Measurements from ENCODE around the gene SART3. TPM values are rescaled to one million over a fixed set of nuclear protein-coding genes. Genes with fewer than 3 reads are reported as not detected.

SART3 gene
- total RNA-seq, 1 donor from 2014 or later, result 40.3 TPM

DNA sequence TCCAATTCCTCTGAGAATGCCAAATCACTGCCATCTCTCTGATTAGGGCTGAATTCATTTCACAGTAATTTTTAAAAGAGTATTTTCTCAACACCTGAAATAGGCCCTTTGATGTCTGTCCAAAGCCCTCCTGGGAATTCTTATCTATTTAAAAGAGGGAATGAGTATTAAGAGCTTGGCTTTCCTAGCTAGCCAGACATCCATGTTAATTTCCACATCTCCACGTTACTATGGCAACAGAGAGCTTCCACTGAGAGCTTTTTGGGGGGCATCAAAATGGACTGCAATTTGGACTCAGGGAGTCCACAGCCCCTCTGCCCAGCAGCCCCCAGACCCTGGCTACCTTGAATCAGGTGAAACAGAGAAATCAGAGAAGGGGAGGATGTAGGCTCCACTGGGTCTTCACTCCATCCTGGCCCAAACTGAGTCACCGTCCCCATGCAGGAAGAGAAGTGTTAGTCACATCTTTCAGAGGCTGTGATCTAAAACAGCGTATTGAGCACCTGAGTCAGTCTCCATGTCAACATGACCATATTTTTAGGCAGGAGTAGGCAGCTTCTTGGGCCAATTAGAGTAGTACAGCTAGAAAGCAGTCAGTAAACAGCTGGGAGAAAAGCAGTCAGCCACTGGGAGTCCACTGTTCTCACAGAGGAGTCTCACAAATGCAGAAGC is 52.9 kb downstream of the SART3 start:
- TF ChIP-seq, protein P1, sequence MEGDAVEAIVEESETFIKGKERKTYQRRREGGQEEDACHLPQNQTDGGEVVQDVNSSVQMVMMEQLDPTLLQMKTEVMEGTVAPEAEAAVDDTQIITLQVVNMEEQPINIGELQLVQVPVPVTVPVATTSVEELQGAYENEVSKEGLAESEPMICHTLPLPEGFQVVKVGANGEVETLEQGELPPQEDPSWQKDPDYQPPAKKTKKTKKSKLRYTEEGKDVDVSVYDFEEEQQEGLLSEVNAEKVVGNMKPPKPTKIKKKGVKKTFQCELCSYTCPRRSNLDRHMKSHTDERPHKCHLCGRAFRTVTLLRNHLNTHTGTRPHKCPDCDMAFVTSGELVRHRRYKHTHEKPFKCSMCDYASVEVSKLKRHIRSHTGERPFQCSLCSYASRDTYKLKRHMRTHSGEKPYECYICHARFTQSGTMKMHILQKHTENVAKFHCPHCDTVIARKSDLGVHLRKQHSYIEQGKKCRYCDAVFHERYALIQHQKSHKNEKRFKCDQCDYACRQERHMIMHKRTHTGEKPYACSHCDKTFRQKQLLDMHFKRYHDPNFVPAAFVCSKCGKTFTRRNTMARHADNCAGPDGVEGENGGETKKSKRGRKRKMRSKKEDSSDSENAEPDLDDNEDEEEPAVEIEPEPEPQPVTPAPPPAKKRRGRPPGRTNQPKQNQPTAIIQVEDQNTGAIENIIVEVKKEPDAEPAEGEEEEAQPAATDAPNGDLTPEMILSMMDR (IDR thresholded peaks at IDR 0.05; ENCODE audit: insufficient read depth, low read length, poor library complexity, severe bottlenecking), result no peak
- no peak overlapping the region for H3K4me3 ChIP-seq (ENCODE audit: low read depth, low read length)
- no peaks in the 10 kb centered on the region for H3K27me3 ChIP-seq (ENCODE audit: control insufficient read depth, insufficient read depth, low read length)
- DNase-seq (ENCODE audit: low read depth), result peak; percentile 41
- no peaks in the 10 kb centered on the region for H3K36me3 ChIP-seq (ENCODE audit: control insufficient read depth, insufficient read depth, low read length)

DNA sequence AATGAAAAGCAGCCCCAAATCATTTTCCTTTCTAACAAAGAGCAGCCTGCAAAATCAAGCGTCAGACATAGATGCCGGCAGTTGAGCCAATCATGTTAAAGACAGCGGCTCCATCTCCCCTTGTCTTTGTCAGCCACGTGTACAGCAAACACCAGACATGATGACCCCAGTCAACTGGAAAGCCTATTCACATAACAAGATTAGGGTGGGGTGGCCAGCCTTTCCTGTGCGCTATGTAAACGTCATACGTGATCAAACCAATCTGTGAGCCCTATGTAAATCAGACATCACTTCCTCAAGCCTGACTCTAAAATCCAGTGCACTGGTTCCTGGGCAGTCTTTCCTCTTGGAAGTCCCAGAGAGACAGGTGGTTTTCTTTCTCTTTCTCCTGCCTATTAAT is 55.8 kb downstream of the SART3 start:
- no peak for DNase-seq (ENCODE audit: low read depth)
- TF ChIP-seq, protein P1 (IDR thresholded peaks at IDR 0.05; ENCODE audit: insufficient read depth, low read length, poor library complexity, severe bottlenecking), result no peak
- H3K27me3 ChIP-seq (ENCODE audit: control insufficient read depth, insufficient read depth, low read length), result no peaks in the 10 kb centered on the region
- no peaks in the 10 kb centered on the region for H3K36me3 ChIP-seq (ENCODE audit: control insufficient read depth, insufficient read depth, low read length)
- H3K4me3 ChIP-seq (ENCODE audit: low read depth, low read length), result no peak overlapping the region

DNA sequence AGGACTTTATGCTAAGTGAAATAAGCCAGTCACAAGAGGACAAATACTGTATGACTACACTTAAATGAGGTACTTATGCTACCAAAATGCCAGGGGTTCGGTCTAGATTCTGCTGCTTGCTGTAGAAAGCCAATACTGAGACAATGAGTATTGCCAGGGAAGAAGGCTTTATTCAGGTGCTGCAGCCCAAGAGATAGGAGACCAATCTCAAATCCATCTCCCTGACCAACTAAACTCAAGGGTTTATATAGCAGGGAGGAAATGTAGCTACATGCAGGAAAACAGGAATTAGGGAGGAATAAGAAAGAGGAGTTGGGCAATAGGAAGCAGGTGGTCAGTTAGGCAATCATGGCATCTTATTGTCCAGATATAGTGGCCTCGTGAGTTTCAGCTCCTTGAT is 58.1 kb downstream of the SART3 start:
- DNase-seq (ENCODE audit: low read depth), result no peak
- no peaks in the 10 kb centered on the region for H3K36me3 ChIP-seq (ENCODE audit: control insufficient read depth, insufficient read depth, low read length)
- H3K4me3 ChIP-seq (ENCODE audit: low read depth, low read length), result no peak overlapping the region
- TF ChIP-seq, protein P1 (IDR thresholded peaks at IDR 0.05; ENCODE audit: insufficient read depth, low read length, poor library complexity, severe bottlenecking), result no peak
- H3K27me3 ChIP-seq (ENCODE audit: control insufficient read depth, insufficient read depth, low read length), result no peaks in the 10 kb centered on the region

DNA sequence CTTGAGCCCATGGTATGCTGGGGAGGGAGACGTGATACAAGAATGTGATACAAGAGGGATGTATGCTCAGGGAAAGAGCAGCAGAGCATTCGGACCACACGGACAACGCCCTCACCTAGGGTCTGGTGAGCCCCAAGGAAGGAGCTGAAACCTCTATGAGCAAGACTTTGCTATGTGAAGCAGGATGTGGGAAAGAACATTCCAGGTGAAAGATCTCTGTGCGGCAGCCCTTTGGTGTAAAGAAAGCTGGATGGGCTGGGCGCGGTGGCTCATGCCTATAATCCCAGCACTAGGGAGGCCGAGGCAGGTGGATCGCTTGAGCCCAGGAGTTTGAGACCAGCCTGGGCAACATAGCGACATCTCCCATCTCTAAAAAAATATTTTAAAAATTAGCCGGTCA is 62.8 kb downstream of the SART3 start:
- Histone ChIP-seq H3K4me3 (ENCODE audit: low read depth, low read length) (no peak overlapping the region), H3K27me3 (ENCODE audit: control insufficient read depth, insufficient read depth, low read length) (no peaks in the 10 kb centered on the region), H3K36me3 (ENCODE audit: control insufficient read depth, insufficient read depth, low read length) (no peaks in the 10 kb centered on the region)
- TF ChIP-seq, protein P1 (IDR thresholded peaks at IDR 0.05; ENCODE audit: insufficient read depth, low read length, poor library complexity, severe bottlenecking), result no peak
- DNase-seq (ENCODE audit: low read depth), result no peak

- no peak for DNase-seq (ENCODE audit: low read depth)
- H3K36me3 ChIP-seq (ENCODE audit: control insufficient read depth, insufficient read depth, low read length), result no peaks in the 10 kb centered on the region
- H3K27me3 ChIP-seq (ENCODE audit: control insufficient read depth, insufficient read depth, low read length), result no peaks in the 10 kb centered on the region
- H3K4me3 ChIP-seq (ENCODE audit: low read depth, low read length), result no peak overlapping the region
- TF ChIP-seq, protein P1 (IDR thresholded peaks at IDR 0.05; ENCODE audit: insufficient read depth, low read length, poor library complexity, severe bottlenecking), result no peak
These were observed 65.0 kb downstream of the SART3 start for GRCh38 chr12:108495823-108496579.

All from kidney epithelial cell (primary cell).